Neuronal stem cell (in vitro differentiated cells): ENCODE results near the gene NSMF.
A peak's percentile ranks its signal among the peaks of the same experiment; 100 is the strongest.

Experiments
- DNase-seq: peaks from one replicate; pipeline ENCODE4 v3.0.0-alpha.2; 2013; ENCODE audit warnings: low spot score
- H2AFZ ChIP-seq: one replicate; pipeline ENCODE4 v1.6.1; 2013; ENCODE audit warnings: mild to moderate bottlenecking, low read length, inconsistent platforms
- H2AK5ac ChIP-seq: 2 replicates; pipeline ENCODE4 v1.6.1; 2013; ENCODE audit warnings: low read depth, mild to moderate bottlenecking, inconsistent platforms, low read length, moderate library complexity, mixed read lengths
- H2BK120ac ChIP-seq: 2 replicates; pipeline ENCODE4 v1.6.1; 2013; ENCODE audit warnings: low read depth, mild to moderate bottlenecking, inconsistent platforms, low read length, moderate library complexity, mixed read lengths
- H2BK12ac ChIP-seq: one replicate; pipeline ENCODE4 v1.6.1; 2013; ENCODE audit warnings: low read length, inconsistent platforms
- H2BK15ac ChIP-seq: 2 replicates; pipeline ENCODE4 v1.6.1; 2013; ENCODE audit warnings: mild to moderate bottlenecking, low read length, inconsistent platforms, mixed read lengths
- H2BK5ac ChIP-seq: one replicate; pipeline ENCODE4 v1.6.1; 2013; ENCODE audit warnings: inconsistent platforms, mild to moderate bottlenecking, low read length, moderate library complexity
- H3K14ac ChIP-seq: one replicate; pipeline ENCODE4 v1.6.1; 2013; ENCODE audit warnings: low read length, inconsistent platforms
- H3K18ac ChIP-seq: 2 replicates; pipeline ENCODE4 v1.6.1; 2013; ENCODE audit warnings: low read length, inconsistent platforms
- H3K23ac ChIP-seq: 2 replicates; pipeline ENCODE4 v1.6.1; 2013; ENCODE audit warnings: low read depth, mild to moderate bottlenecking, mixed read lengths, low read length, inconsistent platforms; ENCODE audit not compliant: poor library complexity
- H3K27ac ChIP-seq: replicated peaks from 3 replicates; pipeline ENCODE4 v1.5.1; 2013; ENCODE audit warnings: low read length, inconsistent platforms
- H3K27me3 ChIP-seq, 3 experiments: 2 replicates each; pipeline ENCODE4 v1.6.1; 2013; ENCODE audit warnings: low read length in 3 of 3, mild to moderate bottlenecking in 2 of 3, inconsistent platforms in 1 of 3, low read depth in 1 of 3, mixed read lengths in 1 of 3, moderate library complexity in 1 of 3; ENCODE audit not compliant: control insufficient read depth in 3 of 3, insufficient read depth in 3 of 3
- H3K36me3 ChIP-seq, 2 donors: replicated peaks in 1 of 2; 2 replicates each; pipeline ENCODE4 v1.6.1; 2013; ENCODE audit warnings: low read length in 2 of 2; ENCODE audit not compliant: control insufficient read depth in 2 of 2, insufficient read depth in 2 of 2
- H3K4ac ChIP-seq: 2 replicates; pipeline ENCODE4 v1.6.1; 2013; ENCODE audit warnings: inconsistent platforms, mild to moderate bottlenecking, low read length, moderate library complexity
- H3K4me1 ChIP-seq, 2 donors: 1 replicate in 1 of 2; 2 replicates in 1 of 2; pipeline ENCODE4 v1.6.1; 2013; ENCODE audit warnings: low read length in 2 of 2, low read depth in 1 of 2; ENCODE audit not compliant: control insufficient read depth in 2 of 2, insufficient read depth in 1 of 2
- H3K4me2 ChIP-seq: one replicate; pipeline ENCODE4 v1.6.1; 2013; ENCODE audit warnings: mild to moderate bottlenecking, low read length, inconsistent platforms; ENCODE audit not compliant: insufficient read depth, poor library complexity, severe bottlenecking
- H3K4me3 ChIP-seq, 2 donors: 2 replicates each; pipeline ENCODE4 v1.5.1; 2013; ENCODE audit warnings: low read length in 2 of 2, mild to moderate bottlenecking in 2 of 2, inconsistent platforms in 1 of 2, moderate library complexity in 1 of 2
- H3K79me1 ChIP-seq: one replicate; pipeline ENCODE4 v1.6.1; 2013; ENCODE audit warnings: low read depth, mild to moderate bottlenecking, inconsistent platforms, low read length, moderate library complexity
- H3K9ac ChIP-seq: one replicate; pipeline ENCODE4 v1.6.1; 2013; ENCODE audit warnings: mild to moderate bottlenecking, low read depth, low read length, inconsistent platforms; ENCODE audit not compliant: poor library complexity
- H3K9me3 ChIP-seq, 2 donors: replicated peaks in 1 of 2; 2 replicates each; pipeline versions ENCODE3 to v1.6.1; 2013; ENCODE audit warnings: low read length in 2 of 2, mild to moderate bottlenecking in 2 of 2, inconsistent platforms in 1 of 2, low read depth in 1 of 2, mixed read lengths in 1 of 2, moderate library complexity in 1 of 2; ENCODE audit not compliant: control insufficient read depth in 2 of 2, insufficient read depth in 1 of 2
- H4K8ac ChIP-seq: one replicate; pipeline ENCODE4 v1.6.1; 2013; ENCODE audit warnings: low read depth, mild to moderate bottlenecking, inconsistent platforms, low read length, moderate library complexity
- H4K91ac ChIP-seq: one replicate; pipeline ENCODE4 v1.6.1; 2013; ENCODE audit warnings: low read length, low read depth, mild to moderate bottlenecking, inconsistent platforms; ENCODE audit not compliant: poor library complexity
- WGBS, 2 donors: extraction: QIAGEN DNeasy Blood & Tissue Kit; methylation state at CpG; one replicate each; pipeline ENCODE4 v1.1.7; 2013; ENCODE audit warnings: missing lambda C conversion rate in 2 of 2, mixed read lengths in 1 of 2; ENCODE audit not compliant: insufficient read length in 2 of 2, insufficient replicate concordance in 1 of 2; ENCODE audit errors: extremely low coverage in 2 of 2; 5-methylcytosine and 5-hydroxymethylcytosine counted together

The NSMF gene

GRCh38 chr9:137499858-137500661 is 40.9 kb upstream of the NSMF start:
- no peak overlapping the region for H4K91ac ChIP-seq
- no peak overlapping the region for H2BK12ac ChIP-seq
- H3K9ac ChIP-seq = peak overlapping the region; percentile 3
- no peak overlapping the region for H2BK120ac ChIP-seq
- peak overlapping the region; percentile 11 for H3K4ac ChIP-seq
- H3K23ac ChIP-seq = peak overlapping the region; percentile 43
- peak overlapping the region; percentile 27 for H2AK5ac ChIP-seq
- peak overlapping the region; percentile 75 for H2BK5ac ChIP-seq
- H3K18ac ChIP-seq = peak overlapping the region; percentile 48
- no CpG with 5 or more reads among the region's 36 CpGs for WGBS, 2 donors
- peaks cover 0 to 9% of the 10 kb centered on the region in 2 donors for H3K9me3 ChIP-seq
- no peaks in the 10 kb centered on the region for H3K36me3 ChIP-seq
- no peak for DNase-seq
- H3K27ac ChIP-seq = no peak overlapping the region
- peak overlapping the region; percentile 31 for H3K14ac ChIP-seq
- no peak overlapping the region for H3K4me3 ChIP-seq
- no peak overlapping the region for H2BK15ac ChIP-seq
- H3K79me1 ChIP-seq = no peaks in the 10 kb centered on the region
- no peaks in the 10 kb centered on the region for H3K4me1 ChIP-seq
- no peak overlapping the region for H3K4me2 ChIP-seq
- no peak overlapping the region for H4K8ac ChIP-seq
- no peaks in the 10 kb centered on the region for H3K27me3 ChIP-seq
- H2AFZ ChIP-seq = no peak overlapping the region

GRCh38 chr9:137499416-137499815 is 40.3 kb upstream of the NSMF start:
- no peak overlapping the region for H3K4ac ChIP-seq
- H3K9ac ChIP-seq = peak overlapping the region; percentile 73
- no peak overlapping the region for H3K27ac ChIP-seq
- peak overlapping the region; percentile 44 for H3K18ac ChIP-seq
- H4K91ac ChIP-seq = no peak overlapping the region
- H2BK15ac ChIP-seq = no peak overlapping the region
- H4K8ac ChIP-seq = no peak overlapping the region
- no peak overlapping the region for H2BK120ac ChIP-seq
- no peak overlapping the region for H3K14ac ChIP-seq
- no peaks in the 10 kb centered on the region for H3K27me3 ChIP-seq
- H3K4me3 ChIP-seq = no peak overlapping the region
- no peaks in the 10 kb centered on the region for H3K36me3 ChIP-seq
- WGBS, 2 donors = no CpG with 5 or more reads among the region's 16 CpGs
- no peak overlapping the region for H3K23ac ChIP-seq
- no peak overlapping the region for H2BK12ac ChIP-seq
- H3K4me2 ChIP-seq = no peak overlapping the region
- H2BK5ac ChIP-seq = no peak overlapping the region
- peaks cover 0 to 9% of the 10 kb centered on the region in 2 donors for H3K9me3 ChIP-seq
- no peaks in the 10 kb centered on the region for H3K79me1 ChIP-seq
- DNase-seq = no peak
- no peak overlapping the region for H2AFZ ChIP-seq
- no peak overlapping the region for H2AK5ac ChIP-seq
- no peaks in the 10 kb centered on the region for H3K4me1 ChIP-seq

GRCh38 chr9:137498720-137499150 is 39.6 kb upstream of the NSMF start:
- Histone ChIP-seq H4K8ac (no peak overlapping the region), H2AK5ac (no peak overlapping the region), H3K14ac (no peak overlapping the region), H2AFZ (no peak overlapping the region), H2BK12ac (no peak overlapping the region), H3K4me1 (no peaks in the 10 kb centered on the region), H3K9me3 (peaks cover 0 to 9% of the 10 kb centered on the region in 2 donors), H3K79me1 (no peaks in the 10 kb centered on the region), H3K18ac (no peak overlapping the region), H3K27me3 (no peaks in the 10 kb centered on the region), H2BK5ac (no peak overlapping the region), H3K36me3 (no peaks in the 10 kb centered on the region), H4K91ac (no peak overlapping the region), H2BK120ac (no peak overlapping the region), H3K4me3 (peak overlapping the region in 1 of 2 donors; percentile 23), H3K23ac (peak overlapping the region; percentile 16), H3K9ac (peak overlapping the region; percentile 73), H3K27ac (no peak overlapping the region), H2BK15ac (no peak overlapping the region), H3K4me2 (no peak overlapping the region), H3K4ac (no peak overlapping the region)
- no CpG with 5 or more reads among the region's 16 CpGs for WGBS, 2 donors
- DNase-seq = no peak

GRCh38 chr9:137497921-137498719 is 39.0 kb upstream of the NSMF start:
- Histone ChIP-seq H3K4me2 (no peak overlapping the region), H2AFZ (no peak overlapping the region), H3K36me3 (no peaks in the 10 kb centered on the region), H3K79me1 (no peaks in the 10 kb centered on the region), H3K18ac (peak overlapping the region; percentile 28), H2BK5ac (no peak overlapping the region), H3K27ac (no peak overlapping the region), H3K4me3 (no peak overlapping the region), H2BK12ac (no peak overlapping the region), H3K27me3 (no peaks in the 10 kb centered on the region), H4K91ac (no peak overlapping the region), H3K4me1 (no peaks in the 10 kb centered on the region), H2BK120ac (no peak overlapping the region), H3K14ac (peak overlapping the region; percentile 56), H3K4ac (peak overlapping the region; percentile 37), H3K9me3 (peaks cover under 1 to 11% of the 10 kb centered on the region in 2 donors), H3K9ac (peak overlapping the region; percentile 70), H2AK5ac (peak overlapping the region; percentile 63), H2BK15ac (peak overlapping the region; percentile 58), H3K23ac (peak overlapping the region; percentile 16), H4K8ac (no peak overlapping the region)
- DNase-seq = no peak
- no CpG with 5 or more reads among the region's 36 CpGs for WGBS, 2 donors
